Measurements from ENCODE around the gene SBF1. TPM values are rescaled to one million over a fixed set of nuclear protein-coding genes. Genes with fewer than 3 reads are reported as not detected.

Gene SBF1
- total RNA-seq, 1 donor from 2014 or later, result 98.8 TPM

- Histone ChIP-seq H3K27ac (no peak overlapping the region), H3K9me3 (no peaks in the 10 kb centered on the region), H3K36me3 (peaks cover 8 to 11% of the 10 kb centered on the region in 2 donors), H3K27me3 (no peaks in the 10 kb centered on the region), H3K4me3 (no peak overlapping the region), H3K4me1 (no peaks in the 10 kb centered on the region)
- intact Hi-C loops (cut with DNase I), result no loop called here
- DNase-seq (ENCODE audit: low spot score in 2 of 2), result no peak
- TF ChIP-seq CTCF (IDR thresholded peaks at IDR 0.05), result peak in 2 of 3 experiments; percentile 39 to 44
Measured at GRCh38 chr22:50498322-50498890, 23.6 kb upstream of the SBF1 start.

GRCh38 chr22:50497093-50497492 is 22.3 kb upstream of the SBF1 start:
- intact Hi-C loops (cut with DNase I), result no loop called here
- DNase-seq (ENCODE audit: low spot score in 2 of 2), result no peak
- Histone ChIP-seq H3K4me1 (no peaks in the 10 kb centered on the region), H3K36me3 (no peaks in the 10 kb centered on the region), H3K27ac (no peak overlapping the region), H3K27me3 (no peaks in the 10 kb centered on the region), H3K4me3 (no peak overlapping the region), H3K9me3 (no peaks in the 10 kb centered on the region)
- no peak for TF ChIP-seq CTCF (IDR thresholded peaks at IDR 0.05)

GRCh38 chr22:50490531-50491308 is 15.9 kb upstream of the SBF1 start:
- no peak overlapping the region for H3K27ac ChIP-seq
- H3K4me1 ChIP-seq, result no peaks in the 10 kb centered on the region
- TF ChIP-seq CTCF (IDR thresholded peaks at IDR 0.05), result no peak
- no peak overlapping the region for H3K4me3 ChIP-seq
- H3K36me3 ChIP-seq, result no peaks in the 10 kb centered on the region
- no peaks in the 10 kb centered on the region for H3K27me3 ChIP-seq
- intact Hi-C loops (cut with DNase I), result no loop called here
- no peak for DNase-seq (ENCODE audit: low spot score in 2 of 2)
- no peaks in the 10 kb centered on the region for H3K9me3 ChIP-seq

GRCh38 chr22:50489363-50490243 is 14.8 kb upstream of the SBF1 start:
- no peaks in the 10 kb centered on the region for H3K27me3 ChIP-seq
- intact Hi-C loops (cut with DNase I), result no loop called here
- H3K4me1 ChIP-seq, result no peaks in the 10 kb centered on the region
- no peaks in the 10 kb centered on the region for H3K9me3 ChIP-seq
- H3K36me3 ChIP-seq, result no peaks in the 10 kb centered on the region
- H3K4me3 ChIP-seq, result no peak overlapping the region
- DNase-seq (ENCODE audit: low spot score in 2 of 2), result no peak
- no peak overlapping the region for H3K27ac ChIP-seq
- no peak for TF ChIP-seq CTCF (IDR thresholded peaks at IDR 0.05)

GRCh38 chr22:50488886-50489285 is 14.1 kb upstream of the SBF1 start:
- H3K36me3 ChIP-seq, result no peaks in the 10 kb centered on the region
- intact Hi-C loops (cut with DNase I), result no loop called here

More at GRCh38 chr22:50488886-50489285, 14.1 kb upstream of the SBF1 start:
- Histone ChIP-seq H3K4me3 (no peak overlapping the region), H3K27ac (no peak overlapping the region), H3K9me3 (no peaks in the 10 kb centered on the region), H3K27me3 (no peaks in the 10 kb centered on the region), H3K4me1 (no peaks in the 10 kb centered on the region)
- TF ChIP-seq CTCF (IDR thresholded peaks at IDR 0.05), result no peak
- no peak for DNase-seq (ENCODE audit: low spot score in 2 of 2)
